Stimulated activated CD8-positive, alpha-beta memory T cell treated with anti-CD3 and anti-CD28 coated beads, Interleukin-4, amount 100 ng/mL, for 24 hours (primary cell): ENCODE results near the gene ANKRD6.

Source experiments
- DNase-seq: peaks from one replicate; pipeline ENCODE4 v3.0.0-alpha.2; 2020; ENCODE audit warnings: low read depth

Gene ANKRD6

GRCh38 chr6:89413006-89413400, 19.9 kb upstream of the ANKRD6 start:
- no peak for DNase-seq

- no peak for DNase-seq
These were observed 18.7 kb upstream of the ANKRD6 start for GRCh38 chr6:89414215-89414614.

DNA sequence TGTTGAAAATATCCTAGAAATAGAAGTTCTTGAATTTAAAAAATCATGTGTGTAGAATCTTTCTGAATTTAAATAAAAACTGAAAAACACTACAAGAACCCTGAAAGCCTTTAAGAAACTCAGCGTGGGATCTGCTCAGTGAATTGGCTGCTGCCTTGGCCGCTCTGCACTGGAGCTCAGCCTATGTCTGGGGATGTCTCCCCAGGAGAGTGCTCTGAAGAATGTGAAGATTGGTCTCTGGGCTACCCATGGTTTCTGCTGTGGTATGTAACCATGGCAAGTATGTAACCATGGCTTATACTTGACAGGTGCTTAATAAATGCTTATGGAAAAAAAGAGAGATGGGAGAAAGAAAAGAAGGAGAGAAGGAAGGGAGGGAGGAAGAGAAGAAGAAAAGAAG, 17.8 kb upstream of the ANKRD6 start:
- DNase-seq: no peak

- no peak for DNase-seq
These were observed 16.2 kb upstream of the ANKRD6 start for GRCh38 chr6:89416796-89417195.

GRCh38 chr6:89430201-89430962, 2.6 kb upstream of the ANKRD6 start:
- no peak for DNase-seq

DNA sequence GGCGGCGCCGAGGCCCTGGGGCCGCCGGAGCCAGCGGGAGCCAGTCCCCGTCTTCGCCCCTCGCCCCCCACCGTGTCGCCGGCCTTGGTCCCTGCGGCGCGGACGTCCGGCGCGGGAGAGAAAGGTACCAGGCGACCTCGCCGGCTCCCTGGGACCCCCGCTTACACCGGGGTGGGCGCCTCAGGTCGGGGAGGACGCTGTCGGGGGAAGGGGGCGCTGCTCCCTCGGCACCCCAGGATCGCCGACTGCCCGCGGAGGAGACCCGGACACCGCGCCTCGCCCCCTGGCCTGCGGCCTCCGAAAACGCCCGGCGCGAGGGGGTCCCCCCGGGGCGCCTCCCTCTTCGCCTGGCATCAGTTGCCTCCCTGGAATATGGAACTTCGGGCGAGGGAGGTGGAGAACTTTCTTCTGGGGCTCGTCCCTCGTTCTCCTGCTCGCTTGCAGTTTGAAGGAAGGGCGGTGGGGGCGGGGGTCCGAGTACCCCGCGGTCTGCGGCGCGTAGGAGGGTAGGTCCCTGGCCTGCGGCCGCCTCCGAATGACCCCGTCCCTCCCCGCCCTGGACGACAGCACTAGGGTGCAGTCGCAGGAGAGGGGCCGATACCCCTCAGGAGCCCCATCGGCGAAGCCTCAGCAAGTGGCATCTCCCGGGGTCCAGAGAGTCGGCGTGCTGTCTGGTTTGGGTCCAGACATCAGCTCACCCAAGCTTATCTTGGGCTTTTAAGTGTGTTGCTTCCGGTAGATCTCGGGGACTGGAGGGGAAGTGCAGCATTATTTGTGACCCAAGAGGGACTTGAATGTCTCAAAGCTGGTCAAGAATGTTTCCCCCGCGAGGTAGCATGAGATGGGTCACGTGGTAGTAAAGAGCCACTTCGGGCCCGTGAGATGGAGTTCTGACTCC, 549 bp downstream of the ANKRD6 start:
- no peak for DNase-seq

DNA sequence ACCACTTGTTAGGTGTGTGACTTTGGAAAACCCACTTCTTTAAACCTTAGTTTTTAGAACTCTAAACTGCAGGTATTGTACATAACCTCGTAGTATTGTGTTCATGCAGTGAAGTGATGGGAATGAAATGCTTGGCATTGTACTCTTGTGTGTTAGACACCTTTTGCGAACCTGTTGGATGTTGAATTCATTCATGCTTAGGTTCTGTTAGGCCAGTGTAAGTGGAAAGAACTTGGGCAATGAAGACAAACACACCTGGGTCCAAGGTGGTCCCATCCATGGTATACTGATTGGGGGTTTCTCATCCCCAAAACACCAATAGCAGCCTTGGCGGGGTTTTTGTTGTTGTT, 1.2 kb downstream of the ANKRD6 start:
- no peak for DNase-seq

GRCh38 chr6:89434954-89435353, 2.0 kb downstream of the ANKRD6 start:
- no peak for DNase-seq

DNA sequence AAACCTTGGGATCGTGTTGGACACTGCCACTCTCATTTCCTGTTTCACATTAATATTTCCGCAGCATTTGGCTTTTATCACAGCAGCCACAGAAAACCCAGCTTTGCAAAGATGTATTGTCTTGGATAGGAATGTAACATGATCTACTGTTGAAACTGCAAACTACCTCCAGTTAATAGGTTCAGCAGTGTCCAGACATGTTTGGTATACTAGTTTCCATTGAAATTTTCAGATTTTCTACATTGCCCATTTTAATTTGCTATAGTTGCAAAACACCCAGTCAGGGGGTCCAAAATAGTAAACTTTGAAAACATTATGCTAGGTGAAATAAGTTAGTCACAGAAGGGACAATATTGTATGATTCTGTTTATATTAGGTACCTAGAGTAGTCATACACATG, 3.3 kb downstream of the ANKRD6 start:
- no peak for DNase-seq

- DNase-seq: no peak
These were observed 5.3 kb downstream of the ANKRD6 start for GRCh38 chr6:89438248-89438647.

GRCh38 chr6:89439014-89439413, 6.1 kb downstream of the ANKRD6 start:
- no peak for DNase-seq

GRCh38 chr6:89440200-89440599, 7.2 kb downstream of the ANKRD6 start:
- DNase-seq: no peak

DNA sequence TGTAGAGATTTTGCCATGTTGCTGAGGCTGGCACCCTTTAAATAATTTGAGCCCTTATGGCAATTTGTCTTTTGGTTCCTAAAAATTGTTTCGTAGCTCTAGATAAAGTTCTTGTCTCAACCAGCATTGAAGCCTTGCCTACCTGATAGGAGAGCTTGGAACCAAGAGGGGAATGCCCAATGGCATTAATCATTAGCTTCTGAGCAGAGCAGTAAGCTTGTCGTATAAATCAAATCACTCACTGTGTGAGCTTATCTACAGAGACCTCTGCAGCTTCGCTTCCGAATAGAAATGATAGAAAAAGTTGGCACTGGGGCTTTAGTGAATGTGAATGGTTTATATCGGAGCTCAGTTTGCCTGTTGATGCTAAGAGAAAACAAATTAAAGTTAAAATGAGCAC, 10.7 kb downstream of the ANKRD6 start:
- no peak for DNase-seq

- no peak for DNase-seq
These were observed 16.2 kb downstream of the ANKRD6 start for GRCh38 chr6:89449193-89449592.

DNA sequence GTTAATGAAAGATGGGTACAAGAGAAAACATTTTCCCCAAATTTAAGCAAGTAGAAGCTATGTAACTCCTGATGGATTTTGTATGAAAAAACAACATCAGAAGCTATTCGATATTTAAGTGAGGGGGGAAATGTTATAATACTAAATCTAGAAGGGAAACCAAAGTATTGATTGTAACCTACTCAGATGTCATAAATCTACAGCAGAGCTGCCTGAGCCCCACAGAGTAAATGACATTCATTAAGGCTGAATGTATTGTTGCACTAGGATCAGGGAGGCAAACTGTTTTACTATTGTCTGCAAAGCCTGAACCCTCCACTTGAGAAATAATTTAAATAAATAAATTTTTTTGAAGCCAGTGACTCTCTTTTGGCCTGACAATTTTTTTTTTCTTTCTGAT, 19.3 kb downstream of the ANKRD6 start:
- DNase-seq: no peak

DNA sequence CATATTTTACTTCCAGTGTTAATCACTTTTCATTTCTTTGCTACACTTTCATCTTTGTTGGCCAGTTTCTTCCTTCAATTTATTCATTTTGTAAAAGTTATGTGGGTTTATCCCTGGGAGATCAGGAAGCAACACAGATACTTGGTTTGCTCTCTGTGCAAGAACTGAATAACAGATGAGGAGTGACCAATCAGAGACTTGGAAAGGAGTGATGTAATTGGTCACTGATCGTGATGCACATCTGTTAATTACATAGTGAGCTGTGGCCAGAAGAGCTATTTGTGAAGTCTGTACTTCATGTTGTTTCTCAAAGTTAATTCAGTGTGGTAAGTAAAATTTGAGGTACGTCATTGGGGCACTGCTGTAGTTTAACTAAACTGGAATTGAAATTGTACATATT, 21.3 kb downstream of the ANKRD6 start:
- DNase-seq: no peak

DNA sequence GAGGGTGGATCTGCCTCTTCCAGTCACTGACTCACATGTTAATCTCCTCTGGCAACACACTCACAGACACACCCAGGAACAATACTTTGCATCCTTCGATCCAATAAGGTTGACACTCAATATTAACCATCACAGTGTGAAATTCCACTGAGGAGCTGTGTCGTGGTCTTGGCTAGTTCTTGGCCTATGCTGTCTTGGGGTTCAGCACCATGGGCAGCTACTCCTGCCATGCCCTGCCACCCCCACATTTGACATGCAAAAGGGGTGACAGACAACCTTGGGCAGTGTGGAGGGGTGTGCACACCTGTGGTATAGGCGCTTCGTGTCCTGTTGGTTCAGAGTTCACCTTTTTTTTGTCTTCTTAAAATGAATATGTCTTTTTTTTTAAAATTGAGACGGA, 25.8 kb downstream of the ANKRD6 start:
- DNase-seq: no peak

DNA sequence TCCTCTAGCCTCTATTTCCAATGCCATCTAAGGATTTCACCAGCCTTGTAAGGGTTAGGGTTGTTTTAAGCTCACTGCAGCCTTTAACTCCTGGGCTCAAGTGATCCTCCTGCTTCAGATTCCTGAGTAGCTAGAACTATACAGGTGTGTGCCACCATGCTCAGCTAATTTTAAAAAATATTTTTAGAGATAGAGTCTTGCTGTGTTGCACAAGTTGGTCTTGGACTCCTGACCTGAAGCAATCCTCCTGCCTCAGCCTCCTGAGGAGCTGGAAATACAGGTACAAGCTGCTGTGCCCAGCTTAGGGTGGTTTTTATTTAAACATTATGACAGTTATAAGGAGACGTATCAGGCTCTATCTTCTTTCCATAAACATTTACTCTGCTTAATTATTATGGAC, 26.5 kb downstream of the ANKRD6 start:
- DNase-seq: no peak

DNA sequence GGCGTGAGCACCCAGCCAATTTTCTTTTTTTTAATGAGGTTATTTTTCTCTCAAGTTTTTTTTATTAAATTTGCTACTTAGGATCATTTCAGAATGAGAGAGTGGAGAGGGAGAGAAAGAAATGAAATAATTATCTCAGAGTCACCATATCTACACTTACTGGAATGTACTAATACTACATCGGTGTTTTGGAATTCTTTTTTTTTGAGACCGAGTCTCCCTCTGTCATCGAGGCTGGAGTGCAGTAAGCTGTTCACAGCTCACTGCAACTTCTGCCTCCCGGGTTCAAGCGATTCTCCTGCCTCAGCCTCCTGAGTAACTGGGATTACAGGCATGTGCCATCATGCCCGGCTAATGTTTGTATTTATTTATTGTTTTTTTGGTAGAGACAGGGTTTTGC, 27.8 kb downstream of the ANKRD6 start:
- DNase-seq: no peak

- DNase-seq: no peak
These were observed 29.6 kb downstream of the ANKRD6 start for GRCh38 chr6:89462503-89462902.

- DNase-seq: no peak
These were observed 31.3 kb downstream of the ANKRD6 start for GRCh38 chr6:89464295-89464694.

DNA sequence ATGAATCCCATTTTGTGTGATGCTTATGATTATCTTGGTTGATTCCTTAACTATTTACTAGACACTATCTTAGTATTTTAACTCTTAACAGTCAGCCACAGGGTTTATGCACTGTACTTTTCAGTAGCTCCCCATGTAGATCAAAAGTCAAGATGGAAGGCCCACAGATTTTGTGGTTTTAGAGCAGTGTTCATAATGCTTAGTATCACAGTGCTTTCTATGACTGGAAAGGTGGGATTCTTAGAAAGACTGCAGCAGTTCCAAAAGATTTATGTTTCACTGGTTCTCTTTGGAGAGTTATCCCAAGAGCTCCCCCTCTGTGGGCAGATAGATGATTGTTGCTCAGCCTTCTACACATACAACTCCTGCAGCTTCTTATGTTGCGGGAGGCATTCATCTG, 34.5 kb downstream of the ANKRD6 start:
- DNase-seq: no peak

DNA sequence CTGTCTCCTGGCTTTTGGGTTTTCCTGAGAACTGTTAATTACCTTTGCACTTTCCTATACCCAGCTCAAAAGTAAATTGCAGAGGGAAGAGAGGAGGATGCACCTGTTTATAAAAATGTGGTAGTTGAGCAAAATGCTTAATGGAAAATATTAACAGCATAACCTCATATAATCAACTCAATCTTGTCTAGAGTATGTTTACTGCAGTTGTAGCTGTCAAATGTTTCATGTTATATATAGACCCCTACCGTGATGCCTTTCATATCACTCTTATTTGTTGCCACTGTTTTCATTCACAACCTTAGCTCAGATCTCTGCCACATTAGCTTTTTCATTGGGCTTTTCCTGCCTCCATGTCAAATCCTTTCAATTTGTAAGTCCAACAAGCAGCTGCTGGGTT, 36.0 kb downstream of the ANKRD6 start:
- no peak for DNase-seq
